ENCODE measurements around the gene PUDP. TPM values are rescaled to one million over a fixed set of nuclear protein-coding genes. Genes with fewer than 3 reads are reported as not detected.
A peak's percentile ranks its signal among the peaks of the same experiment; 100 is the strongest.

Gene PUDP
- total RNA-seq, 1 donor from 2014 or later: 13.3 TPM

- no peak overlapping the region for H3K4me3 ChIP-seq (ENCODE audit: low read depth, low read length)
- no peak for TF ChIP-seq CTCF (conservative IDR thresholded peaks at IDR 0.05; ENCODE audit: low read depth, low read length)
- DNase-seq (ENCODE audit: low read depth): no peak
These were observed 75.1 kb downstream of the PUDP start for GRCh38 chrX:7072856-7073255.

DNA sequence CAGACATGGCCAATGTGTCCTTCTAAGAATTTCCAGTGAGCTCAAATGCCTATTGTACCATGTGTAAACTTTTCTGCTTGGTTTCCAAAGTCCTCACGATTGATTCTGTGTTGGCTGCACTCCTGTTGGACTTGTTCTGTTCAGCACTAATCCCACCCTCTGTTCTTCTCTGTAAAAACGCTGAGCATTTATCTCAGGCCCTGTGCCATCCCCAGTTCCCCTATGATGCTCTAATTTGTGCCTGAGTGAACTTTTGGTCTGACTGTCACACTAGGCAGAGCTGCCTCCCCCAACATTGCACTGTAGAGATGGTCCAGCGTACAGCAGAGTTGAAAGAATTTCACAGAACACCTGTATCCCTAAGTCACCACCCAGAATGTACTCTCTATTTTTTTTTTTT, 76.6 kb downstream of the PUDP start:
- no peak overlapping the region for H3K4me3 ChIP-seq (ENCODE audit: low read depth, low read length)
- TF ChIP-seq CTCF (conservative IDR thresholded peaks at IDR 0.05; ENCODE audit: low read depth, low read length): no peak
- no peak for DNase-seq (ENCODE audit: low read depth)

DNA sequence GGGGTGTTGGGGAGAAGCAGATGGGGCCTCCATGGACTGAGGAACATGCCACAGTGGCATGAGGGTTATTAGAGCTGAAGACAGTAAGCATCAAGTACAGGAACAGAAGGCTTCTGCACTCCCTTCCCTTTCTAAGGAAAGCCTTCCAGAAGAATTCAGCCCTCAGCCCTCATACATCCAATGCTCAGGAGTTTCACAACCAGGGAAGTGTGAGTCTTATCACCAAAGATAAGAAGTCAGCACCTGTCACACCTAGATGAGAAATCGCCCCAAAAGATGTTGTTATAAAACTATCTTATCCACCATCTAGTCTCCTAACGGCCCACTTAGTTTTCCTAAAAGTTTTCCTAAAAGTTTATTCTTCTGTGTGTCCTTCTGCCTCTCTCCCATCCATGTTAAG, 78.4 kb downstream of the PUDP start:
- no peak for DNase-seq (ENCODE audit: low read depth)
- no peak overlapping the region for H3K4me3 ChIP-seq (ENCODE audit: low read depth, low read length)
- no peak for TF ChIP-seq CTCF (conservative IDR thresholded peaks at IDR 0.05; ENCODE audit: low read depth, low read length)

- peak; percentile 23 for TF ChIP-seq CTCF (conservative IDR thresholded peaks at IDR 0.05; ENCODE audit: low read depth, low read length)
- DNase-seq (ENCODE audit: low read depth): no peak
- H3K4me3 ChIP-seq (ENCODE audit: low read depth, low read length): no peak overlapping the region
These were observed 79.0 kb downstream of the PUDP start for GRCh38 chrX:7068939-7069367.

- H3K4me3 ChIP-seq (ENCODE audit: low read depth, low read length): no peak overlapping the region
- DNase-seq (ENCODE audit: low read depth): no peak
- no peak for TF ChIP-seq CTCF (conservative IDR thresholded peaks at IDR 0.05; ENCODE audit: low read depth, low read length)
These were observed 80.7 kb downstream of the PUDP start for GRCh38 chrX:7067256-7067655.

DNA sequence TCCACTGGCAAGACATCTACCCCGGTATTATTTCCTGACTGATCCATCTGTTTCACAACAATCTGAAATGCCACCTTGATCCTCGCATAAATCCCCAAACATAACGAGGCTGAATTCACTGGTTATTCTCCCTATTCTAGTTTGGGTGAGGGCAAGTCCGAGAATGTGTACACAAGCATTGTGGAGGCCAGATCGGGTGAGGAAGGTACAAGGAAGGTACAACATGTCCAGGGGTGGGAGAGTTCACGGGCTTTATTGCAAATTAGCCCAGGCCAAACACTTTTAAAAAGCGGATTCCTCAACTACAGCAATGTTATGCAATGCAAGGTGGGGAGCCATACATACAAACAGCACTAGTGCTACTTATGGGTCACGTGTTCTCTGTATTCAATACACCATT, 82.5 kb downstream of the PUDP start:
- no peak for TF ChIP-seq CTCF (conservative IDR thresholded peaks at IDR 0.05; ENCODE audit: low read depth, low read length)
- no peak for DNase-seq (ENCODE audit: low read depth)

GRCh38 chrX:7062903-7063302, 85.0 kb downstream of the PUDP start:
- no peak for DNase-seq (ENCODE audit: low read depth)
- H3K4me3 ChIP-seq (ENCODE audit: low read depth, low read length): no peak overlapping the region
- no peak for TF ChIP-seq CTCF (conservative IDR thresholded peaks at IDR 0.05; ENCODE audit: low read depth, low read length)

More for the DNA sequence above, 82.5 kb downstream of the PUDP start:
- no peak overlapping the region for H3K4me3 ChIP-seq (ENCODE audit: low read depth, low read length)

Measured in epithelial cell of proximal tubule (primary cell).